Right lobe of liver (tissue), 6 donors: Measurements from ENCODE around the gene CFHR5. TPM values are rescaled to one million over a fixed set of nuclear protein-coding genes. Genes with fewer than 3 reads are reported as not detected.
"Not testable (repeated sequence)": the region's sequence is repeated elsewhere in the genome, so short reads cannot be mapped to it uniquely, and the experiment has no call there.

Experiments
- ATAC-seq, 4 donors: fragments of 200-7000 bp; cut with Tn5 transposase; one replicate each; pipeline ENCODE4 v1.9.1; 2020; ENCODE audit warnings: mild to moderate bottlenecking in 4 of 4, moderate library complexity in 4 of 4
- DNase-seq, 3 donors: peaks; one replicate each; pipeline ENCODE4 v3.0.0-alpha.2; 2020
- H3K27ac ChIP-seq, 3 donors: fragments of 200-600 bp; one replicate each; pipeline ENCODE4 v1.8.0; 2022
- H3K27me3 ChIP-seq, 2 donors: fragments of 200-600 bp; one replicate each; pipeline ENCODE4 v1.8.0; 2022
- H3K36me3 ChIP-seq, 4 donors: fragments of 200-600 bp; sonication (generic) in 1 of 4; one replicate each; pipeline versions ENCODE4 v1.5.1 to v1.8.0; 2017 to 2022; ENCODE audit warnings: control low read depth in 1 of 4
- H3K4me1 ChIP-seq, 4 donors: fragments of 200-600 bp; sonication (generic) in 1 of 4; one replicate each; pipeline versions ENCODE4 v1.5.1 to v1.8.0; 2017 to 2022; ENCODE audit warnings: control low read depth in 1 of 4
- H3K4me3 ChIP-seq, 3 donors: fragments of 200-600 bp; one replicate each; pipeline ENCODE4 v1.8.0; 2022
- H3K9me3 ChIP-seq, 4 donors: fragments of 200-600 bp; sonication (generic) in 1 of 4; one replicate each; pipeline versions ENCODE4 v1.5.1 to v1.8.0; 2017 to 2022; ENCODE audit warnings: control low read depth in 1 of 4
- POLR2A ChIP-seq: fragments of 450-650 bp; IDR thresholded peaks from one replicate; pipeline ENCODE4 v1.6.1; 2017; ENCODE audit warnings: antibody characterized with exemption, mild to moderate bottlenecking
- WGBS: methylation state at CpG from one replicate; pipeline ENCODE4 v1.1.6; 2018; ENCODE audit warnings: low coverage, low lambda C conversion rate; ENCODE audit not compliant: insufficient coverage; ENCODE audit errors: missing lambda C conversion rate; 5-methylcytosine and 5-hydroxymethylcytosine counted together
- intact Hi-C, 2 donors: fragments of 100-400 bp; cut with DNase I; formaldehyde crosslinking; loops; one replicate each; pipeline versions ENCODE4 v1.11.2 to v1.14.1; 2022
- long read RNA-seq: library from polyadenylated mRNA; unstranded; transcript quantifications from one replicate; pipeline ENCODE4 v2.0.0, GENCODE V29; 2019
- total RNA-seq, 6 experiments: library from RNA; depleted of rRNA in 2 of 6; stranded (reverse); fragments of >200 nt in 2 of 6; fragmentation: NEBNext Ultra II Directional in 3 of 6; extraction: Animal tissue kit (Norgen Biotek cat#: 25700) in 3 of 6; gene quantifications; one replicate each; pipeline versions ENCODE4 v1.1.0 to v1.2.4, GENCODE V29; 2016 to 2023
- TF ChIP-seq, protein P1 (sequence below), 4 donors: fragments of 200-600 bp in 3 of 4; fragments of 450-650 bp in 1 of 4; IDR thresholded peaks; one replicate each; pipeline versions ENCODE4 v1.5.1 to v1.8.0; 2016 to 2022; ENCODE audit warnings: antibody characterized with exemption in 4 of 4, mild to moderate bottlenecking in 2 of 4
- donor health status: DM: no; HTN: yes; CAD: no.
- donor health status: DM: no; HTN: no; CAD: no.
- donor health status: DM: no; HTN: no; CAD: no.
- donor health status: DM: no; HTN: yes; CAD: no.
- donor health status: DM: no; HTN: yes; CAD: no.

The CFHR5 gene
- total RNA-seq = 100 to 1,000 TPM in 1 of 6 experiments, 10 to 100 TPM in 5; 22.2 to 198 (median 69.0) TPM
- long read RNA-seq, transcript CFHR5-201 (10 exons, 2,810 nt) = major isoform, 15 of 62 reads
- long read RNA-seq, partial matches to known transcripts = 42 of 62 reads
- long read RNA-seq, other reads (novel, unspliced or antisense) = 5 of 62 reads

DNA sequence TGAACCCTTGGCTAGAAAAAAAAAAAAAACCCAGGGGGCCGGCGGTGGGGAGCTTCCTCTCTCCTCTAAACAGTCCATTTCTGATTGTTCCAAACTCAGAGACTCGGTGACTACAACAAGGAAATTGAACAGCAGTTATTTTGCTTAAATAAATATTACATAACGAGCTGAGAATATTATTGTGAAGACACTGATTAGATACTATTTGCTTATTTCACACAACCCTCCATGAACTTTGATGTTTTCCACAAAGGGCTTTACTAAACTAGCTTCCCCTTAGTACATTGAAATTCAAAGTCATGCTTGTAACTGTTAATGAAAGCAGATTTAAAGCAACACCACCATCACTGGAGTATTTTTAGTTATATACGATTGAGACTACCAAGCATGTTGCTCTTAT, at the start of gene CFHR5:
CFHR5 (plus strand) TSS at position 279 of the 400 bp plus-strand sequence; CDS start at position 388, 109 bp downstream.
- Histone ChIP-seq H3K27ac (peak within 1 kb of the TSS; percentile 7 to 63 (median 59)), H3K27me3 (no peaks in the 10 kb centered on the region), H3K4me1 (peaks cover 0 to 18% (median 0%) of the 10 kb centered on the region in 4 donors), H3K36me3 (no peaks in the 10 kb centered on the region), H3K9me3 (no peaks in the 10 kb centered on the region), H3K4me3 (peak within 1 kb of the TSS; percentile 29 to 54 (median 45))
- WGBS = 16% methylated on average over 5 of the region's 5 CpGs
- intact Hi-C loops = no loop called here
- ATAC-seq (peak; percentile 72 to 82 (median 76)), DNase-seq (no peak)
- TF ChIP-seq, protein P1, sequence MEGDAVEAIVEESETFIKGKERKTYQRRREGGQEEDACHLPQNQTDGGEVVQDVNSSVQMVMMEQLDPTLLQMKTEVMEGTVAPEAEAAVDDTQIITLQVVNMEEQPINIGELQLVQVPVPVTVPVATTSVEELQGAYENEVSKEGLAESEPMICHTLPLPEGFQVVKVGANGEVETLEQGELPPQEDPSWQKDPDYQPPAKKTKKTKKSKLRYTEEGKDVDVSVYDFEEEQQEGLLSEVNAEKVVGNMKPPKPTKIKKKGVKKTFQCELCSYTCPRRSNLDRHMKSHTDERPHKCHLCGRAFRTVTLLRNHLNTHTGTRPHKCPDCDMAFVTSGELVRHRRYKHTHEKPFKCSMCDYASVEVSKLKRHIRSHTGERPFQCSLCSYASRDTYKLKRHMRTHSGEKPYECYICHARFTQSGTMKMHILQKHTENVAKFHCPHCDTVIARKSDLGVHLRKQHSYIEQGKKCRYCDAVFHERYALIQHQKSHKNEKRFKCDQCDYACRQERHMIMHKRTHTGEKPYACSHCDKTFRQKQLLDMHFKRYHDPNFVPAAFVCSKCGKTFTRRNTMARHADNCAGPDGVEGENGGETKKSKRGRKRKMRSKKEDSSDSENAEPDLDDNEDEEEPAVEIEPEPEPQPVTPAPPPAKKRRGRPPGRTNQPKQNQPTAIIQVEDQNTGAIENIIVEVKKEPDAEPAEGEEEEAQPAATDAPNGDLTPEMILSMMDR (IDR thresholded peaks at IDR 0.05) = no peak
- peak; percentile 14 for TF ChIP-seq POLR2A

DNA sequence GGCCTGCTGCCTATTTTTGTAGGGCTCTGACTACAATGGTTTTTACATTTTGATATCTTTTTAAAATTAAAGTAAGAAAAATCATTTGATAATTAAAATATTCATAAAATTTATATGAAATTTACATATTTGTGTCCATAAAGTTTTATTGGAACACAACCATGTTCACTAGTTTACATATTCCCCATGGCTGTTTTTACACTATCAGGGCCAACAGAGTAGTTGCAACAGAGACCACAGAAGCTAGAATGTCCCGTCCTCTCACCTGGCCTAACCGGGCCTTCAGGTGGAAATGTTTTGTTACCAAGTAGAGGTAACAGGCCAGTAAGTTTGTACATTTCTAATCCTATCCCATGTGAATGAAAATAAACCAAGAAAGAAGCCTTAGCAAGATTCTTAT, 44.5 kb upstream of the CFHR5 start:
- not testable (repeated sequence) for H3K27ac ChIP-seq, H3K4me1 ChIP-seq
- 72% methylated on average over 2 of the region's 2 CpGs for WGBS

DNA sequence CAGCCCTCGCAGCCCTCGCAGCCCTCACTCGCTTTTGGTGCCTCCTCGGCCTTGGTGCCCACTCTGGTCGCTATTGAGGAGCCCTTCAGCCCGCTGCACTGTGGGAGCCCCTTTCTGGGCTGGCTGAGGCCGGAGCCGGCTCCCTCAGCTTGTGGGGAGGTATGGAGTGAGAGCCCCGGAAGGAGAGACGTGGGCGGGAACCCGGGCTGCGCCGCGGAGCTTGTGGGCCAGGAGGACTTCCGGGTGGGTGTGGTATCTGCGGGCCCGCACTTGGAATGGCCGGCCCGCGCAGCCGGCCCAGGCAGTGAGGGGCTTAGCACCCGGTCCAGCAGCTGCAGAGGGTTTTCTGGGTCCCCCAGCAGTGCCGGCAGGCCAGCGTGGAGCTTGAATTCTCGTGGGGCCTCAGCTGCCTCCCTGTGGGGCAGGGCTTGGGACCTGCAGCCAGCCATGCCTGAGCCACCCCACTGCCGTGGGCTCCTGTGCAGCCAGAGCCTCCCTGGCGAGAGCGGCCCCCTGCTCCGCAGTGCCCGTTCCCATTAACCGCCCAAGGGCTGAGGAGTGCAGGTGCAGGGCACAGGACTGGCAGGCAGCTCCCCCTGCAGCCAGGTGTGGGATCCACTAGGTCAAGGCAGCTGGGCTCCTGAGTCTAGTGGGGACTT, 43.7 kb upstream of the CFHR5 start:
- peak in 1 of 4 donors; percentile 22 for ATAC-seq
- Histone ChIP-seq H3K4me1 (no peaks in the 10 kb centered on the region), H3K27me3 (no peaks in the 10 kb centered on the region), H3K4me3 (no peak overlapping the region), H3K27ac (no peak overlapping the region), H3K9me3 (no peaks in the 10 kb centered on the region), H3K36me3 (no peaks in the 10 kb centered on the region)
- TF ChIP-seq, protein P1 (IDR thresholded peaks at IDR 0.05) = no peak
- no peak for TF ChIP-seq POLR2A
- WGBS = 85% methylated on average over 10 of the region's 32 CpGs
- DNase-seq = no peak
- intact Hi-C loops = no loop called here

More for the DNA sequence above, 44.5 kb upstream of the CFHR5 start:
- ATAC-seq, intact Hi-C loops, H3K4me3 ChIP-seq, H3K27me3 ChIP-seq, H3K36me3 ChIP-seq, DNase-seq, H3K9me3 ChIP-seq: not testable (repeated sequence)

DNA sequence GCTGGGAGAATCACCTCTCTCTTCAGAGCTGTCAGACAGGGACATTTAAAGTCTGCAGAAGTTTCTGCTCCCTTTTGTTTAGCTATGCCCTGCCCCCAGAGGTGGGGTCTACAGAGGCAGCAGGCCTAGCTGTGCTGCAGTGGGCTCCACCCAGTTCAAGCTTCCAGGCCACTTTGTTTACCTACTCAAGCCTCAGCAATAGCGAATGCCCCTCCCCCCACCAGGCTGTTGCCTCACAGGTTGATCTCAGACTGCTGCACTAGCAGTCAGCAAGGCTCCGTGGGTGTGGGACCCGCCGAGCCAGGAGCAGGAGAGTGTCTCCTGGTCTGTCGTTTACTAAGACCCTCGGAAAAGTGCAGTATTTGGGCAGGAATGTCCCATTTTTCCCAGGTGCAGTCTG, 35.9 kb upstream of the CFHR5 start:
- DNase-seq = peak; percentile 73 to 90 (median 82)
- H3K27me3 ChIP-seq = not testable (repeated sequence)

DNA sequence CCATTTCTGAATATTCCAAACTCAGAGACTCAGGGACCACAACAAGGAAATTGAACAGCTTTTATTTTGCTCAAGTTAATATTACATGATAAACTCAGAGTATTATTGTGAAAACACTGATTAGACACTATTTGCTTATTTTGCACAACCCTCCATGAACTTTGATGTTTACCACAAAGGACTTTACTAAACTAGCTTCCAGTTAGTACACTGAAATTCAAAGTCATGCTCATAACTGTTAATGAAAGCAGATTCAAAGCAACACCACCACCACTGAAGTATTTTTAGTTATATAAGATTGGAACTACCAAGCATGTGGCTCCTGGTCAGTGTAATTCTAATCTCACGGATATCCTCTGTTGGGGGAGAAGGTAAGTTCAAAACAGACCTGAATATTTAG, 33.8 kb upstream of the CFHR5 start, which contains the start of gene CFHR2:
CFHR2 (plus strand) TSS at position 171 of the 400 bp plus-strand sequence; CDS start at position 314, 143 bp downstream.
- intact Hi-C loops, H3K4me1 ChIP-seq: not testable (repeated sequence)
- no CpG with 5 or more reads among the region's 1 CpG for WGBS

More for the DNA sequence above, 35.9 kb upstream of the CFHR5 start:
- H3K36me3 ChIP-seq, H3K4me1 ChIP-seq, H3K4me3 ChIP-seq, intact Hi-C loops, H3K9me3 ChIP-seq: not testable (repeated sequence)
- WGBS = 26% methylated on average over 4 of the region's 6 CpGs
- ATAC-seq = peak in 3 of 4 donors; percentile 5 to 9 (median 7)
- H3K27ac ChIP-seq = peak overlapping the region in 1 of 3 donors; percentile 53

More for the DNA sequence above, 33.8 kb upstream of the CFHR5 start, which contains the start of gene CFHR2:
- H3K36me3 ChIP-seq, DNase-seq, H3K27me3 ChIP-seq, H3K9me3 ChIP-seq: not testable (repeated sequence)
- Histone ChIP-seq H3K4me3 (peak within 1 kb of the TSS; percentile 25 to 62 (median 57)), H3K27ac (peak within 1 kb of the TSS; percentile 54 to 63 (median 56))
- peak; percentile 67 to 81 (median 74) for ATAC-seq
